Inflammatory macrophage treated with lipopolysaccharide for 4 hours (primary cell): ENCODE measurements around the gene RAB39A.
A peak's percentile ranks its signal among the peaks of the same experiment; 100 is the strongest.
"Not testable (repeated sequence)": the region's sequence is repeated elsewhere in the genome, so short reads cannot be mapped to it uniquely, and the experiment has no call there.

ENCODE experiments used
- DNase-seq: peaks from one replicate; pipeline ENCODE4 v3.0.0-alpha.2; 2020

RAB39A gene

GRCh38 chr11:107928046-107928766, at the start of gene RAB39A:
RAB39A (plus strand) TSS chr11:107928448; CDS start chr11:107928569, 121 bp downstream.
- DNase-seq, result peak; percentile 97

GRCh38 chr11:107881471-107881870, 46.8 kb upstream of the RAB39A start:
- DNase-seq, result not testable (repeated sequence)

DNA sequence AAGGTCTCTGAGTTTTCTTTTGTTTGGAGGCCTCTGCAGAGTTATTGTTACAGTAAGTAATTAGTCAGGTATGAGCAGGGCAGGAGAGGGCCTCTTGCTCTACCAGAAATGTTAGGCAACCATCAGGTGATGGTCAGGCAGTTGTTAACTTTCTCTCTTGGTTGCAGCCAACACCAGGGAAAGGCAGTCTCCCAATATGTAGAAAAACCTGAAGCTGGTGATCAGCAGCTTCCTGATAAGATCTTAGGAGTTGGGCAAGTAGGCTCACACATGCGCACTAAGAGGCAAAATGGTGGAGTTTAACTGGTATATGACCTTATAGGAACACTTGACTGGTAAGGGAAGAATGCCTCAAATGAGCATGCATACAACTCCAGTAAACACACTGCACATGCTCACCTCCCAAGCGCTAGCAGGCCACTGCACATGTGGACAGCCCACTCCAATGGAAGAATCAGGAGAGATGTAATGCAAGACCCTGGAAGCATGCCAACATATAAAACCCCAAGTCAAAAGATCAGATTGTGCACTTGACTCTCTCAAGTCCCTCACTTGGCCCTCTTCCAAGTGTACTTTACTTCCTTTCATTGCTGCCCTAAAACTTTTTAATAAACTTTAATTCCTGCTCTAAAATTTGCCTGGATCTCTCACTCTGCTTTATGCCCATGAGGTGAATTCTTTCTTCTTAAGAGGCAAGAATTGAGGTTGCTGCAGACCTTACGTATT, 46.0 kb upstream of the RAB39A start:
- no peak for DNase-seq

DNA sequence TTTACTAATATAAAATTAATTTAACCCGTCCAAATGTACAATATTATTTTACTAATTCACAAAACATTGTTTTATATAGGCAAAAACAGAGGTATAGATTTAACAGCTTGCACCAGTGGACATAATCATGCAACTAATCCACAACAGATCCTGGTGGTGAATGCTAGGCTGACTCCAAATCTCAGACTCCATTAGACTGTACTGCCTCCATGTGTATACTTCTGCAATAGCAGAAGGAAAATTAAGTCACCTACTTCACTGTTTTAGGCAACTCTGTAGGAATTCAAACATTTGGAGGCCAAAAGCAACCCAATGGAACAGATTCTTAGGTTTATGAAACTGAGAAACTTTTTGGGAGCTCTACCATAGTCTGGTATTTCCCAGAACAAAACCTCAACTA, 30.0 kb upstream of the RAB39A start:
- peak; percentile 45 for DNase-seq

GRCh38 chr11:107908211-107908610, 20.0 kb upstream of the RAB39A start:
- DNase-seq, result no peak

DNA sequence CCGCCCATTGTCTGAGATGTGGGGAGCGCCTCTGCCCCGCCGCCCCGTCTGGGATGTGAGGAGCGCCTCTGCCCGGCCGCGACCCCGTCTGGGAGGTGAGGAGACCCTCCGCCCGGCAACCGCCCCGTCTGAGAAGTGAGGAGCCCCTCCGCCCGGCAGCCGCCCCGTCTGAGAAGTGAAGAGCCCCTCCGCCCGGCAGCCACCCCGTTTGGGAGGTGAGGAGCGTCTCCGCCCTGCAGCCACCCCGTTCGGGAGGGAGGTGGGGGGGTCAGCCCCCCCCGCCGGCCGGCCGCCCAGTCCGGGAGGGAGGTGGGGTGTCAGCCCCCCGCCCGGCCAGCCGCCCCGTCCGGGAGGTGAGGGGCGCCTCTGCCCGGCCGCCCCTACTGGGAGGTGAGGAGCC, 15.8 kb upstream of the RAB39A start:
- DNase-seq, result not testable (repeated sequence)

DNA sequence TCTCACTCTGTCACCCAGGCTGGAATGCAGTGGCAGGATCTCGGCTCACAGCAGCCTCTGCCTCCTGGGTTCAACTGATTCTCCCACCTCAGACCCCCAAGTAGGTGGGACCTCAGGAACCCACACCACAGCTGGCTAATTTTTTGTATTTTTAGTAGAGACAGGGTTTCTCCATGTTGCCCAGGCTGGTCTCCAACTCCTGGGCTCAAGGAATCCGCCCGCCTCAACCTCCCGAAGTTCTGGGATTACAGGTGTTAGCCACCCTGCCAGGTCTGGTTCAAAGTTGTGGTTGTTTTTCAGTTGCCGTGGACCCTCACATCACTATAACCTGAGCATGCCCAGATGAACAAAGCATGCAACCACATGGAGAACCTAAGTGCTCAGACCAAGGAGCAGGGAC, 13.0 kb upstream of the RAB39A start:
- DNase-seq, result no peak

GRCh38 chr11:107916671-107917241, 11.5 kb upstream of the RAB39A start:
- DNase-seq, result peak; percentile 39

DNA sequence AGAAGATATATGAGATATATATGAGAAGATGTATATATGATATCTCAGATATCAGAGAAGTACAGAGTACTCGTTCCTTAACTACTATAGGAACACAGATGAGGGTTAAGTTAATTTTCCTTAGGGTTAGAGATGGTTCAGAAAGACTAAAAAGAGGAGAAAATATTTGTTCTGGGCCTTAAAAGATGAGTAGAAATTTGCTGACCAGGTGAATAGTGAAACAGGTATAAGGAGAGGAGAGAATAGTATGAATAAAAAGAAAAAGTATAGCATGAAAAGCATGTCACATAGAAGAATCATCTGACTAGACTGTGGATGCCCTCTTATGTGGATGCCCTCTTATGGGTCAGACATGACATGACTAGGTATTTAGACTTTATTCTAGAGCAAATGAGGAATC, 6.3 kb upstream of the RAB39A start:
- DNase-seq, result no peak

DNA sequence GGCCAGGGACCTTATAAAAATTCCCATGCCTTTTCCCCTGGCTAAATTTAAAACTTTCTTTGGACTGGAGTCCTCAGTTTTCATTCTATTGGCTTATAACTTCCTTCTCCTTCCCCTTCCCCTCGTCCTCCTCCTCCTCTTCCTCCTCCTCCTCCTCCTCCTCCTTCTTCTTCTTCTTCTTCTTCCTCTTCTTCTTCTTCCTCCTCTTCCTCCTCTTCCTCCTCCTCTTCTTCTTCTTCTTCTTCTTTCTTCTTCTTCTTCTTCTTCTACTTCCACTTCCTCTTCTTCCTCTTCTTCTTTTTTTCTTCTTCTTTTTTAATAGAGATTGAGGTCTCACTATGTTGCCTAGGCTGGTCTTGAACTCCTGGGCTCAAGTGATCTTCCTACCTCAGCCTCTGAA, 4.7 kb upstream of the RAB39A start:
- peak; percentile 6 for DNase-seq

DNA sequence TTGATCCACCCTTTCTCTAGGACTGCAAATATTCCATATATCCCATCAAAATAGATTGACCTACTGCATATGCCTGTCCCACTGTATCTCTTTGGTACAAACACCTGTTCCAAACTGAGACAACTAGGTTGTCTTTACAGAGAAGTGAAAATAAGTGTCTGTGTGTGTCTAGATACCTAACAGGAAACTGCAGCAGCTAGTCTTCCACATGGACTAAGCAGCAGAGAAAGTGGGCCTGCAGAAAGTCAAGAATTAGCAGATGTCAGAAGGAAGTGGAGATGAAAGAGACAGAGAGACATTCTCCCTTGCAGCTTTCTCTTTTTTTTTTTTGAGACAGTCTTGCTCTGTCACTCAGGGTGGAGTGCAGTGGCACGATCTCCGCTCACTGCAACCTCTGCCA, 3.9 kb upstream of the RAB39A start:
- no peak for DNase-seq

GRCh38 chr11:107927559-107927958, 689 bp upstream of the RAB39A start:
- no peak for DNase-seq

GRCh38 chr11:107928767-107929507, 689 bp downstream of the RAB39A start:
- peak; percentile 88 for DNase-seq

DNA sequence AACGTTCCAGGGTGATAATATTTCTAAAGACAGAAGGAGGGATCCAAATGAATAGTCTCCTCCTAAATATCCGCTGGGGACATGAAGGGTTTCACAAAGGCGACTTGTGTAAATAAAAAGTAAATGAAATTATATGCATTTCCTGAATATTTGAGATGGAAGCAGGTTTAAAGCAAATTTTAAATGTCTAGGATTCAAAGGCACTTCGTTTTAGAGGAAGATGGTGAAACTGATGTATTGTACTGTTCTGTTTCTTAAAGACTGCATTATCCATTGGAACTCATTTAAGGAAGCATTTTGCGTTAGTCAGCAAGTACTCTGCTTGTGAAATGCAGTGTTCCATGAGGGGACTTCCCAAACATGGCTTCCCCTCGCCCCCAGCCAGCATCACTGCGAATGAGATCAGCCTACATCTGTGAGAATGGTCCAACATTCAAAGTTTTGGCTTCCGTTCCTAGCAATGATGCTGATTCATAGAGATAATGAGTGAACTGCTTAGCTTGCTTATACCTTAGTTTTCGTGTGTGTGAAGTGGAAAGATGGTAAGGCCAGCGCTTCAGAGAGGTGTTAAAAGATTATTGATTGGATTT, 1.5 kb downstream of the RAB39A start:
- DNase-seq, result peak; percentile 98

DNA sequence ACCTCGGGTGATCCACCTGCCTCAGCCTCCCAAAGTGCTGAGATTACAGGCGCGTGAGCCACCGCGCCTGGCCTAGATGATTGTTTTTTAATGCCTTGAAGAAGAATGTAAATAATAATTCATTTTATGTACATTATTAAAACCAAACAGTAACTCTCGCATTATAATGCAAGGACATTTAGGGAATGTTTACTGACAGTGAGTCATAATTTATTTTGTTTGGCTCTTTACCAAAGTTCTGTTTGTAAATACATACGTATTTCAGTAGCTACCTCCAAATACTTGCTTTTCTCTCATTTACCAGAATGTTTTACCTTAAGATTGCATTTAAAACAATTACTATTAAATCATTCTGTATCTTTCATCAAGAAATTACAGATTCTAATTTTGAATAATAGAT, 3.0 kb downstream of the RAB39A start:
- DNase-seq, result no peak

DNA sequence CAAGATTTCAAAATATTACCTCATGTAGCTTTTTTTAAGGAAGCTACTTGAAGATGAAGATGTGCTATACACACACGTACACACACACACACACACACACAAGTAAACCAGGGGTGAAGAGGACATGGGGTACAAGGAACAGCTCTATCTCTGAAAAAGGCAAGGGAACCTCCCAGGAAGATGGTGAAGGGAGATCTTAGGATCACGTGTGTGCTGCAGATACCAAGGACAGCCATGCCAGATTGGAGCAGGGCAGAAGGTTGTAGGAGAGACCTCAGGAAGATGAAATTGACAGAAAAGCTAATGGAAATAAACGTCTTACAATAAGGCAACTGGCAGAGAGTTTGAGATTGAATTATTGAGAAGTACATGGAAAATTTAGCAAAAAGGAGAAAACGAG, 19.7 kb downstream of the RAB39A start:
- no peak for DNase-seq

DNA sequence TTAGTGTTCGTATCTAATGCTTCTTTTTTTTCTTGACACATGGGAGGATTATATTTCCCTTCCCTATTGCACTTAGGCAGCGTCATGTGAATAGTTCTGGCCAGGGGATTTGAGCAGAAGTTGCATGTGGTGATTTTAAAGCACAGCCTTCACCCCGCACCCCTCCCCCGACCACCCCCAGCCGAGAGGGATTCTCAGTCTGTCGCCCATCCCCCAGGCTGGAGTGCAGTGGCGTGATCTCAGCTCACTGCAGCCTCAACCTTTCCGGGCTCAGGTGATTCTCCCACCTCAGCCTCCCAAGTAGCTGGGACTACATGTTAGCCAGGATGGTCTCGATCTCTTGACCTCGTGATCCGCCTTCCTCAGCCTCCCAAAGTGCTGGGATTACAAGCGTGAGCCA, 20.1 kb downstream of the RAB39A start:
- not testable (repeated sequence) for DNase-seq

DNA sequence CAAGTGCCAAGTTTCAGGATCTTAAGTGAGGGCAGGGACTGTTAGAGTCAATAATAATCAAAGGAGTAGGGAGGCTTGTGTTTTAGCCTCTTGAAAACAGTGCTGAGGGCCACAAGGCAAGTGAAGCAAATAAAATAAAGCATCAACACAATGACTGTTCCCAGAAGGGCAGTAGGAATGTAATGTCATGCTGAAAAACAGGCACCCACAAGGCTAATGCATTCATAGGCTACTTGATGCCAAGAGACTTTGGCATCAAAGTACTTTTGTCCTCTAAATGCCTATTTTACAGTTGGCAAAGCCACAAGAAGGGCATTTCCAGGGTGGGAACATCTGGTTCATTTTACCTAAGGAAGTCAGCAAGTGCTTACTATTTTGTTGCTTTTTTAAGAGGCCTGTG, 22.9 kb downstream of the RAB39A start:
- no peak for DNase-seq

- peak; percentile 49 for DNase-seq
These were observed 25.2 kb downstream of the RAB39A start for GRCh38 chr11:107953446-107953845.

- DNase-seq, result peak; percentile 12
These were observed 28.3 kb downstream of the RAB39A start for GRCh38 chr11:107956543-107956942.

DNA sequence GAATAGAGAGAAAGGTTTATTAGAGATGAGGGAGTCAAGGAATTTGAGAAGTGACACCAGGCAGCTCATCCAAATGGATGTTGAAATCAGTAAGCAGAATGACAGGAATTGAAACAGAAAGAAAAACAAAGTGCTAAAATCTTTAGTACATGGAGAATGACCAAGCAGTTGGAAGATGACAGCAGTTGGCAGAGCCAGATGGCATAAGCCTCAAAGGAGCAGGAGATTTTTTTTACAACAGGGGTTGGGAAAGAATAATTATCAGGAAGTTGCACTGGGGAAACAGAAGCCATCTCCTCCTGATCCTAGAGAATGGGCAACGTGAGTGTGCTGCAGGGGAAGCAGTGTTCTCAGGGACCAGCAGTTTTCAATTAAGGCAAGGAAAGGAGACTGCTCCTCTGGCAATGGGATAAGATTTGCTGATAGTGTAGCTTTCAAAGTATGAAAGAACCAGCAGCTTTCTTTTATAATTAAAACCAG, 28.9 kb downstream of the RAB39A start:
- DNase-seq, result peak; percentile 98

- DNase-seq, result no peak
These were observed 33.2 kb downstream of the RAB39A start for GRCh38 chr11:107961480-107961879.

DNA sequence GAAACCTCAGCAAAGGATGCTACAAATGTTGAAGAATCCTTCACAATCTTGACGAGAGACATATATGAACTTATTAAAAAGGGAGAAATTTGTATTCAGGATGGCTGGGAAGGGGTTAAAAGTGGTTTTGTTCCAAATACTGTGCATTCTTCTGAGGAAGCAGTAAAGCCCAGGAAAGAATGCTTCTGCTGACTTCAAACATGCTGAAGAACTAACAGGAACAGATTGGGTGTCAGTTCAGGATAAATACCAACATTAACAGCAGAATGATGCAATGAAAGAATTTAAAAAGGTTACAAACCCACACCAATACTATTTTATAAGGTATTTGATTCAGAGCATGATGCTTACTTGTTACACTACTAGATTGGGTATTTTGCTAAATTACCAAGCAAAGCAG, 33.9 kb downstream of the RAB39A start:
- DNase-seq, result no peak
